Activated CD8-positive, alpha-beta memory T cell treated with anti-CD3 and anti-CD28 coated beads, Interleukin-2, amount 50 U/mL, for 4 hours (primary cell): ENCODE measurements around the gene LRP1B.

Experiments used
- DNase-seq: peaks from one replicate; pipeline ENCODE4 v3.0.0-alpha.2; 2020

Gene LRP1B

GRCh38 chr2:141068053-141068682, 1062.6 kb downstream of the LRP1B start:
- no peak for DNase-seq

GRCh38 chr2:141065042-141065441, 1065.8 kb downstream of the LRP1B start:
- no peak for DNase-seq

- no peak for DNase-seq
Observed at GRCh38 chr2:141063406-141063805, 1067.4 kb downstream of the LRP1B start.

- DNase-seq: no peak
Observed at GRCh38 chr2:141062443-141062842, 1068.4 kb downstream of the LRP1B start.

- no peak for DNase-seq
Observed at GRCh38 chr2:141062031-141062430, 1068.8 kb downstream of the LRP1B start.

- no peak for DNase-seq
Observed at GRCh38 chr2:141058556-141058955, 1072.3 kb downstream of the LRP1B start.

GRCh38 chr2:141055531-141055930, 1075.3 kb downstream of the LRP1B start:
- DNase-seq: no peak

GRCh38 chr2:141048951-141049350, 1081.9 kb downstream of the LRP1B start:
- no peak for DNase-seq

GRCh38 chr2:141041281-141041680, 1089.5 kb downstream of the LRP1B start:
- no peak for DNase-seq

- no peak for DNase-seq
Observed at GRCh38 chr2:141038341-141038740, 1092.5 kb downstream of the LRP1B start.

GRCh38 chr2:141037361-141037760, 1093.5 kb downstream of the LRP1B start:
- no peak for DNase-seq

- no peak for DNase-seq
Observed at GRCh38 chr2:141035846-141036420, 1094.9 kb downstream of the LRP1B start.

- DNase-seq: no peak
Observed at GRCh38 chr2:141029428-141030078, 1101.3 kb downstream of the LRP1B start.

GRCh38 chr2:141027221-141027620, 1103.6 kb downstream of the LRP1B start:
- no peak for DNase-seq

- no peak for DNase-seq
Observed at GRCh38 chr2:141021611-141022010, 1109.2 kb downstream of the LRP1B start.

GRCh38 chr2:141021109-141021508, 1109.7 kb downstream of the LRP1B start:
- DNase-seq: no peak

GRCh38 chr2:141020346-141020745, 1110.5 kb downstream of the LRP1B start:
- no peak for DNase-seq

GRCh38 chr2:141015341-141016047, 1115.3 kb downstream of the LRP1B start:
- DNase-seq: no peak

GRCh38 chr2:141003967-141004657, 1126.7 kb downstream of the LRP1B start:
- no peak for DNase-seq

- no peak for DNase-seq
Observed at GRCh38 chr2:141001750-141002149, 1129.1 kb downstream of the LRP1B start.

- no peak for DNase-seq
Observed at GRCh38 chr2:140998577-140998976, 1132.2 kb downstream of the LRP1B start.

- DNase-seq: no peak
Observed at GRCh38 chr2:140998017-140998416, 1132.8 kb downstream of the LRP1B start.

- no peak for DNase-seq
Observed at GRCh38 chr2:140994856-140995255, 1136.0 kb downstream of the LRP1B start.
